Neural crest cell (in vitro differentiated cells): ENCODE results near the gene TWF2. TPM values are rescaled to one million over a fixed set of nuclear protein-coding genes. Genes with fewer than 3 reads are reported as not detected.

Experiments
- DNase-seq: peaks from one replicate; pipeline ENCODE4 v3.0.0; 2021; ENCODE audit warnings: low read depth, mixed read lengths, low spot score
- H3K27ac Mint-ChIP-seq: one replicate; pipeline ENCODE4 v1.8.0; 2021; ENCODE audit warnings: mild to moderate bottlenecking, mixed read lengths; ENCODE audit not compliant: unreplicated experiment
- H3K27me3 Mint-ChIP-seq: 2 replicates; pipeline ENCODE4 v1.8.0; 2021; ENCODE audit warnings: low read depth, mild to moderate bottlenecking, mixed read lengths
- H3K36me3 Mint-ChIP-seq: 2 replicates; pipeline ENCODE4 v1.8.0; 2021; ENCODE audit warnings: low read depth, mild to moderate bottlenecking, mixed read lengths
- H3K4me1 Mint-ChIP-seq: 2 replicates; pipeline ENCODE4 v1.8.0; 2021; ENCODE audit warnings: mixed read lengths
- H3K4me3 Mint-ChIP-seq: one replicate; pipeline ENCODE4 v1.8.0; 2021; ENCODE audit warnings: mild to moderate bottlenecking, mixed read lengths
- H3K9me3 Mint-ChIP-seq: 2 replicates; pipeline ENCODE4 v1.8.0; 2021; ENCODE audit warnings: mixed read lengths
- total RNA-seq: library from RNA; stranded (reverse); gene quantifications from 2 replicates; pipeline ENCODE4 v1.2.1, GENCODE V29; 2021
- TF ChIP-seq, protein P1 (sequence below): fragments of 200-600 bp; sonication (generic); conservative IDR thresholded peaks from 2 replicates; pipeline ENCODE4 v1.5.0; 2021; ENCODE audit warnings: antibody characterized with exemption, mild to moderate bottlenecking

The TWF2 gene
- total RNA-seq, 1 donor from 2014 or later, result 31.7 TPM

- TF ChIP-seq, protein P1, sequence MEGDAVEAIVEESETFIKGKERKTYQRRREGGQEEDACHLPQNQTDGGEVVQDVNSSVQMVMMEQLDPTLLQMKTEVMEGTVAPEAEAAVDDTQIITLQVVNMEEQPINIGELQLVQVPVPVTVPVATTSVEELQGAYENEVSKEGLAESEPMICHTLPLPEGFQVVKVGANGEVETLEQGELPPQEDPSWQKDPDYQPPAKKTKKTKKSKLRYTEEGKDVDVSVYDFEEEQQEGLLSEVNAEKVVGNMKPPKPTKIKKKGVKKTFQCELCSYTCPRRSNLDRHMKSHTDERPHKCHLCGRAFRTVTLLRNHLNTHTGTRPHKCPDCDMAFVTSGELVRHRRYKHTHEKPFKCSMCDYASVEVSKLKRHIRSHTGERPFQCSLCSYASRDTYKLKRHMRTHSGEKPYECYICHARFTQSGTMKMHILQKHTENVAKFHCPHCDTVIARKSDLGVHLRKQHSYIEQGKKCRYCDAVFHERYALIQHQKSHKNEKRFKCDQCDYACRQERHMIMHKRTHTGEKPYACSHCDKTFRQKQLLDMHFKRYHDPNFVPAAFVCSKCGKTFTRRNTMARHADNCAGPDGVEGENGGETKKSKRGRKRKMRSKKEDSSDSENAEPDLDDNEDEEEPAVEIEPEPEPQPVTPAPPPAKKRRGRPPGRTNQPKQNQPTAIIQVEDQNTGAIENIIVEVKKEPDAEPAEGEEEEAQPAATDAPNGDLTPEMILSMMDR, result no peak
- H3K9me3 Mint-ChIP-seq, result no peaks in the 10 kb centered on the region
- no peak overlapping the region for H3K27ac Mint-ChIP-seq
- H3K4me1 Mint-ChIP-seq, result no peaks in the 10 kb centered on the region
- no peak for DNase-seq
- H3K36me3 Mint-ChIP-seq, result no peaks in the 10 kb centered on the region
- no peak overlapping the region for H3K4me3 Mint-ChIP-seq
- no peaks in the 10 kb centered on the region for H3K27me3 Mint-ChIP-seq
Measured at GRCh38 chr3:52228266-52228665, 10.7 kb downstream of the TWF2 start.

DNA sequence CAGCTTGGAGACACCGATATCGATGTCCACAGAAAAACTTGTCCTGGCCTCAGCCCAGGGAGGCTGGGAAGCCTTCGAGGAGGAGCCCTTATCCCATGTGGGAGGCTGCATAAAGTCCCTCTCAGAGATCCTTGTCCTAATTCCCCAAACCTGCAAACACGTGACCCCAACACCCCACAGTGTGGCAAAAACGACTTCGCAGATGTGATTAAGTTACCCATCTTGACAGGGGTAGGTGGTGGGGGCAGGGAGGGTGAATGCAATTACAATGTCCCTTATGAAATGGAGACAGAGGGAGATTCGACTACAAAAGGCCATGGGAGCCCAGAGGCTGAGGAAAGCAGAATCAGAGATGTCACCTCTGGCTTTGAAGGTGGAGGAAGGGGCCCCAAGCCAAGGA lies 11.2 kb downstream of the TWF2 start:
- Mint-ChIP-seq H3K27me3 (no peaks in the 10 kb centered on the region), H3K9me3 (no peaks in the 10 kb centered on the region), H3K4me1 (no peaks in the 10 kb centered on the region), H3K4me3 (no peak overlapping the region), H3K36me3 (no peaks in the 10 kb centered on the region), H3K27ac (peak overlapping the region; percentile 27)
- TF ChIP-seq, protein P1, result no peak
- no peak for DNase-seq

DNA sequence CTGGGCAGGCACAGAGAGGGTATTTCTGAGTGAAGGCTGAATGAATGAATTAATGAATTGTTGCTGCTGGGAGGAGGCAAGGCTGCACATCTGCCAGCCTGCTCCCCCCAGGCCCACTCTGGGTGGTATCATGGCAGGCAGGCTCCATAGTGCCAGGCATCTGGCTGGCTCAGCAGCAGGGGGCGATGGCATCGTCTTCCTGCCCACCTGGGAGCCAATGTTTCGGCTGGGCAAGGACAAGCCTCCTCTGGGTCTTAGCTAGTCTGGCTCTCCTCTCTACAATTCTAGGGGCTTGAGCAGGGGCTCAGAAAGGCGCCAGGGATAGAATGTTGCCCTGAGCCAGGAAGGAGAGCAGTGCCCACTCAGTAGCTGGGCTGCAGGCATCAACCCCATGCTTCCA lies 11.8 kb downstream of the TWF2 start:
- no peaks in the 10 kb centered on the region for H3K9me3 Mint-ChIP-seq
- H3K4me3 Mint-ChIP-seq, result no peak overlapping the region
- H3K36me3 Mint-ChIP-seq, result no peaks in the 10 kb centered on the region
- H3K27ac Mint-ChIP-seq, result no peak overlapping the region
- H3K4me1 Mint-ChIP-seq, result no peaks in the 10 kb centered on the region
- no peaks in the 10 kb centered on the region for H3K27me3 Mint-ChIP-seq
- DNase-seq, result no peak
- TF ChIP-seq, protein P1, result no peak

DNA sequence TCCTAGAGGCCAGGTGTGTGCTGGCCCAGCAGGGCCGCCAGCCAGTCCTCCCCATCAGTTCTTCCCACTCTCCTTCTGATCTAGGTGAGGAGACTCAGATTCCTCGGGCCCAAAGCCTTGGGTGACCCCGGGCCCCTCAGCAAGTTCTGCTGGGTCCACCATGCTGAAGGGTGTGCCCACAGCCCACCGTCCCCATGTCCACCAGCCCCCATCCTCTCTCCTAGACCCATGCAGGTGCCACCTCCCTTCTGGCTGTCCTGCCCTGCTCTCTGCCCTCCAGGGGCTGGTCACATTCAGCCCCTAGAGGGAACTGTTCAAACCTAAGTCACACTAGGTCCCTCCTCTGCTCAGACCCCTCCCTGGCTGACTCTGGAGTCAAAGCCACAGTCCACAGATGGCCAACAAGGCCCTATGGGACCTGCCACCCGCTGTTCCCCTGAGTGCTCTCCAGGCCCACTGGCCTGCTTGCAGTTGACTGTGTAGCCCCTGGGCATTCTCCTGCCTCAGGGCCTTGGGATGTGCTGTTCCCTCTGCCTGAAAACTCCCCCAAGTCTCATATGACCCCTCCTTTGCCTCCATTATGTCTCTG lies 12.6 kb downstream of the TWF2 start:
- Mint-ChIP-seq H3K4me1 (no peaks in the 10 kb centered on the region), H3K4me3 (no peak overlapping the region), H3K9me3 (no peaks in the 10 kb centered on the region), H3K27ac (no peak overlapping the region), H3K27me3 (no peaks in the 10 kb centered on the region), H3K36me3 (no peaks in the 10 kb centered on the region)
- TF ChIP-seq, protein P1, result no peak
- DNase-seq, result no peak

GRCh38 chr3:52225452-52226228 lies 13.3 kb downstream of the TWF2 start, which contains the start of gene TLR9:
Gene TLR9, minus strand, starts transcription at chr3:52225645. Its CDS starts 116 bp downstream, at chr3:52225529.
- TF ChIP-seq, protein P1, result no peak
- no peak within 1 kb of the TSS for H3K4me3 Mint-ChIP-seq
- no peaks in the 10 kb centered on the region for H3K9me3 Mint-ChIP-seq
- H3K27ac Mint-ChIP-seq, result no peak within 1 kb of the TSS
- no peaks in the 10 kb centered on the region for H3K36me3 Mint-ChIP-seq
- no peaks in the 10 kb centered on the region for H3K27me3 Mint-ChIP-seq
- H3K4me1 Mint-ChIP-seq, result peaks cover under 1% of the 10 kb centered on the region
- DNase-seq, result no peak
